GM18508 (cell line): ENCODE results near the gene CELF1.
A peak's percentile ranks its signal among the peaks of the same experiment; 100 is the strongest.
"Not testable (repeated sequence)": the region's sequence is repeated elsewhere in the genome, so short reads cannot be mapped to it uniquely, and the experiment has no call there.

Source experiments
- ATAC-seq: cut with Tn5 transposase; IDR thresholded peaks from one replicate; pipeline ENCODE4 v1.9.1; 2021; ENCODE audit warnings: moderate number of reproducible peaks; ENCODE audit not compliant: insufficient read depth, unreplicated experiment

CELF1 gene

DNA sequence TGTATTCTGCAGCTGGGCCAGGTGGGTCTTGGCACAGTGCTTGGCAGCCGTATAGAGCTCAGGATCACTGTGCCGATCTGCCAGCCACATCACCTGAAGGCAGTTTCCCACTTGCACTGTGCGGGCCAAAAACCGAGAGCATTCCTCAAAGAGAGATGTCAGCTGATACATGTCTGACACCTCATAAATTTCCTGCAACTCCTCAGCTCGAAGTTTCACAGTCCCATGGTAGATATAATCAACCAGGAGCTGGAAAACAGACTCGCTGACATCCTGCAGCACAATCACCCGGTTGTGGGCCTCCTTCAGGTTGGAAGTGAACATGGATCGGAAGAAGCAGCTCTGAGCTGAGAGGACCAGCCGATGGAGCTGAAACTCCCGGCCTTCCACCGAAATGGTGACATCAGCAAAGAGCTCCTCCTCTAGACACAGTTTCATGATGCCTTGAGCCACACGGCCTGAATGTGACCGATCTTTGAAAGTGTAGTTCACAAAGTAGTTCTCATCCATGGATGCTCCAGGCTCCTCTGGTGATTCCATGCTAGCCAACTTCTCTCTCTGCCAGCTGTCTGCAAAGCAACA, 24.6 kb upstream of the CELF1 start:
- ATAC-seq, result no peak

GRCh38 chr11:47573321-47573720, 20.4 kb upstream of the CELF1 start:
- ATAC-seq, result no peak

DNA sequence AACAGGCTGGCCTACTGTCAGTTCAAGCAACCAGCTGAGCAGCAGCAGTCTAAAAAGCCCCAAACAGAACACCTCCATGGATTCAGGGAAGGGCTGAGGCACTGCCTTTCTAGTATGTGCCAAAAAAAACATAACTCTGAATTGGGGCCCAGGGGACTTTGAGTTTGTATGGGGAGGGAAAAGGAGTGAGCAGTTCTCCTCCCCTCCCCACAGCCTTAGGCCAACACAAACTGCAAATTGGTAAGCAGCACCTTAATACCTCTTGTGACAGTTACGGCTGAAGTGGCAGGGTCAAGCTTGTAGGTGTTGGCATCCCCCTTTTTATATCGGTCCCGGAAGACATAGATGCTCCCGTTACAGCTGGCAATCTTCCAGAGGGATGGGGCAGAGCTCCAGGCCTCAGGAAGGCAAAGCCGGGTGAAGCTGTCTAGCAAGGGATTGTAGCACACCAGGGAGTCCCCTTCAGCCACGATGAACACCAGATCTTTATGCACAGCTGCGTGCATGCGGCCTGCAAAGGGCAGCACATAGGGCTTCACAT, 19.9 kb upstream of the CELF1 start:
- no peak for ATAC-seq

- no peak for ATAC-seq
Measured at GRCh38 chr11:47571895-47572294, 19.0 kb upstream of the CELF1 start.

DNA sequence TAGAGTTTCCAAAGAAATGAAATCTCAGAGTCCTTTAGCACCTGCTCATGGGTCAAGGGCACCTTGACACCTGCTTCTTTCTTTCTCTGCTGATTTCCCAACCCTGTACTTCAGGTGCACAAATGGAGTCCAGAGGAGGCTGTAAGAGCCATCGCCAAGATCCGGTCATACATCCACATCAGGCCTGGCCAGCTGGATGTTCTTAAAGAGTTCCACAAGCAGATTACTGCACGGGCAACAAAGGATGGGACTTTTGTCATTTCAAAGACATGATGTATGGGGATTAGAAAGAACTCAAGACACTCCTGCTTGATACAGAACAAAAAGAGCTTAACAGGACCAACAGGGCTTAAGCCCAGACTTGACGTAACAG, 18.4 kb upstream of the CELF1 start:
- no peak for ATAC-seq

GRCh38 chr11:47570651-47571356, 17.9 kb upstream of the CELF1 start:
- ATAC-seq, result no peak

- ATAC-seq, result no peak
Measured at GRCh38 chr11:47569646-47570045, 16.7 kb upstream of the CELF1 start.

GRCh38 chr11:47566149-47566698, 13.3 kb upstream of the CELF1 start:
- ATAC-seq, result no peak

DNA sequence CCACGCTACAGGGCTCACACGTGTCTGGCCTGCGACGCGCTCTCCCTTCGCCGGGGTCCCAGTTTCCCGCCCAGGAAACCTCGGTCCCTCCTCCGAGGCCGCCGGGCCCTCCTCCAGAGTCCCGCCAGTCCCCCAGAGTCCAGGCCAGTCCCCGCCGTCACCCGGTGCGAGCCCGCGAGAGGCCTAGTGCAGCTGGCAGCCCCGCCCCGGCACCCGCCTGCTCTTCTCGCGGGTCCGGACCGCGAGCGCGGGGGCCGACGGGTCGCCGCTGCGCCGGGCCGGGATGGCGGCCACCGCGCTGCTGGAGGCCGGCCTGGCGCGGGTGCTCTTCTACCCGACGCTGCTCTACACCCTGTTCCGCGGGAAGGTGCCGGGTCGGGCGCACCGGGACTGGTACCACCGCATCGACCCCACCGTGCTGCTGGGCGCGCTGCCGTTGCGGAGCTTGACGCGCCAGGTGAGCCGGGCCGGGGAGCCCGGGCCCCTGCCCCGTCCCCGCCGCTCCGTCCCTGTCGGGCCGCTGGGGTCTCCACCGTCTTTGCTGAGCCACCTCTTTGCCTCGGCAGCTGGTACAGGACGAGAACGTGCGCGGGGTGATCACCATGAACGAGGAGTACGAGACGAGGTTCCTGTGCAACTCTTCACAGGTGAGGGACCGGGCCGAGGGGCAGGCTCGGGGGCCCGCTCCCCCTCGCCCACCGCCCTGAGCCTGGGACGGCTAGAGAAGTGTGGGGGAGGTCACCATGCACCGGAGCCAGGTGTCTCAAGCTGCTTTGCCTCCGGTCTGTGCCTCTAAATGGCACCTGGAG, 12.6 kb upstream of the CELF1 start, which contains the start of gene PTPMT1:
Gene PTPMT1, plus strand, starts transcription at position 260 of the 809 bp plus-strand sequence. Its CDS starts 24 bp downstream, at position 284.
- ATAC-seq, result no peak

- no peak for ATAC-seq
Measured at GRCh38 chr11:47564933-47565339, 12.0 kb upstream of the CELF1 start.

DNA sequence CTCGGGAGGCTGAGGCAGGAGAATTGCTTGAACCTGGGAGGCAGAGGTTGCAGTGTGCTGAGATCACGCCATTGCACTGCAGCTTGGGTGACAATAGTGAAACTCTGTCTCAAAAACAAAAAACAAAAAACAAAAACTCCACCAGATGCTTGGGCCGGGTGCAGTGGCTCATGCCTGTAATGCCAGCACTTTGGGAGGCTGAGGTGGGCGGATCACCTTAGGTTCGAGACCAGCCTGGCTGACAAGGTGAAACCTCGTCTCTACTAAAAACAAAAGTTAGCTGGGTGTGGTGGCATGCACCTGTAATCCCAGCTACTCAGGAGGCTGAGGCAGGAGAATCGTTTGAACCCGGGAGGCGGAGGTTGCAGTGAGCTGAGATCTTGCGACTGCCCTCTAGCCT, 11.4 kb upstream of the CELF1 start:
- ATAC-seq, result not testable (repeated sequence)

GRCh38 chr11:47562393-47562792, 9.5 kb upstream of the CELF1 start:
- not testable (repeated sequence) for ATAC-seq

DNA sequence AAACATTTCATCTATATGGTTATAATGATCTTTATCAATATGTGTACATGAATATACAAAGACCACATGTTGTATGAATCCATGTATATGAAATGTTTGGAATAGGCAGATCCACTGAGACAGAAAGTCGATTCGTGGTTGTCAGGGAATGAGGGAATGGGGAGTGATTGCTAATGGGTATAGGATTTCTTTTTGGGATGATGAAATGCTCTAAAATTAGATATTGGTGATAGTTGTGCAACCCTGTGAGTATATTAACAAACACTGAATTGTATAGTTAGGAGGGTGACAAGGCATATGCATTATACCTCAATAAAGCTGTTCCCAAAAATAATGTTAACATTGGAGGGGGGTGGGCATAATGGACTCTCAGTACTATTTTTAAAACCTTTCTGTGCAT, 7.5 kb upstream of the CELF1 start:
- ATAC-seq, result no peak

DNA sequence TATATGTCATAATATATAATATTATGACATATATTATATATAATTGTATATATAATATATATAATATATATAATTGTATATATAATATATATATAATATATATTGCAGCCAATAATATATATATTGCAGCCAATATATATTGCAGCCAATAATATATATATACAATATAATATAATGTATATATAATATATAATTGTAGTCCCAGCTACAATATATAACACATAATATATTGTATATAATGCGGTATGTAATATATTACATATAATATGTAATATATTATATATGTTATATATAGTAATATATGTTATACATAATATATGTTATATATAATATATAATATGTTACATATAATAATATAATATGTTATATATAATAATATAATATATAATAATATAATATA, 5.8 kb upstream of the CELF1 start:
- no peak for ATAC-seq

DNA sequence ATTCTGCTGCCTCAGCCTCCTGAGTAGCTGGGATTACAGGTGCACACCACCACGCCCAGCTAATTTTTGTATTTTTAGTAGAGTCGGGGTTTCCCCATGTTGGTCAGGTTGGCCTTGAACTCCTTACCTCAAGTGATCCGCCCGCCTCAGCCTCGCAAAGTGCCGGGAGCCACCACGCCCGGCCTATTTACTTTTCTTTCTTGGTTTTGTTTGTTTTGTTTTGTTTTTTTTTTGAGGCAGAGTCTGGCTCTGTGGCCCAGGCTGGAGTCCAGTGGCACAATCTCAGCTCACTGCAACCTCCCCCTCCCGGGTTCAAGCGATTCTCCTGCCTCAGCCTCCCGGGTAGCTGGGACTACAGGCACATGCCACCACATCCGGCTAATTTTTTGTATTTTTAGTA, 4.1 kb upstream of the CELF1 start:
- not testable (repeated sequence) for ATAC-seq

DNA sequence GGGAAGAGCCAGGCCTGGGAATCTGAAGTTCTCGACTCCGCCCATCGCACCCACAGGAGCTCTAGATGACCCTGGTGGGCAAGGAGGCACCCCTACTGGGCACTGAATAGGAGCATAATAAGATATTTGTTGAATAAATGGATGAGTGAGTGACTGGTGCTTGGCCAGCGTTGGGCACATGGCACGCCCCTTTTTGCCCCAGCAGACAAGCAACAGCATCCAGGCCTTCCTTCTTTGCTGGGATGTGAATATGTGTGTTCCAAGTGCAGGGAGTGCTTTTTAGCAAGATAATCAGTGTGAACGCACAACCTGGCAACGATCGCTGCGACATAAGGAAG, 443 bp upstream of the CELF1 start:
- ATAC-seq, result peak; percentile 19

GRCh38 chr11:47552056-47552565, 821 bp downstream of the CELF1 start:
- ATAC-seq, result no peak

DNA sequence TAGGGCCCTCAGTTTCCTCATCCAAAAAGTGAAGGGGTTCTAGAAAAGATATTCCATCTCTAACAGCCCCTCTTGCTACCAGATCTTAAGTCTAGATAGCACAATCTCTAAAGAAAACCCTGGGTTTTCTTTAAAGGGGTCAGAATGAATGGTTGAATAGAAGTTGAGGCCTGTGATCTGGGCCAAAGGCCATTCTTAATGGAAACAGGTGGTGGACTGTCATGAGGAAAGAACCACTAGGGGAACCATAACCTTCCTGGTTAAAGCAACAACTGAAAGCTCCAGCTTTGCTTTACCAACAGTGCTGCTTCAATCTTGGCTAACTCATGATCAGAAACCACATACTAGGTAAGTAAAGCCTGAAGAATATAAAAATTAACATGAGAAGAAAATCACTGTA, 1.8 kb downstream of the CELF1 start:
- no peak for ATAC-seq

DNA sequence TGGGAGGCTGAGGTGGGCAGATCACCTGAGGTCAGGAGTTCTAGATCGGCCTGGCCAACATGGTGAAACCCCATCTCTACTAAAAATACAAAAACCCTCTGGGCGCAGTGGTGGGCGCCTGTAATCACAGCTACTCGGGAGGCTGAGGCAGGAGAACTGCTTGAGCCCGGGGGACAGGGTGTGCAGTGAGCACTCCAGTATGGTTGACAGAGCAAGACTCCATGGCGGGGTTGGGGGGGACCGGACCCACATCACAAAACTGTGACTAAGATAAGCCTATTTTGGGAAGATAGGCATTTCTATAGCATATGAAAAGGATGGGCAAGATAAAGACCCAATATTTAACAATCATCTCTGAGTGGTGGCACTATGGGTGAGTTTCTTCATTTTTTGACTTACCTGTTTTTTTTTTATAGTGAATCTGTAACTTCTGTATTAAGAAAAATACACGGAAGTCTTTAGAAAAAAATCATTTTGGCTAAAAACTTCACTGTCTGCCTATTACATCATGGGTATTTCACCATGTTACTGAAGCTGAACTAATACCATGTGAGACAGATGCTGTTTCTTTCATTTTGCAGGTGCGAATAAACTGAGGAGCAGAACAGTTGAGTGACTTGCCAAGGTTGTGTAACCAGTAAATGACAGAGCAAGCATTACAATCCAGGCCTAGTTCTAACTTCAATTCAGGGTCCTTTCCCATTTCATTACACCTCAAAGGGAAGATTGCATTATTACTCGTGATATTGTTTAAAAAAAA, 2.5 kb downstream of the CELF1 start:
- ATAC-seq, result no peak

GRCh38 chr11:47546274-47546673, 6.7 kb downstream of the CELF1 start:
- ATAC-seq, result not testable (repeated sequence)
